Measurements from ENCODE around the gene STK32A. TPM values are rescaled to one million over a fixed set of nuclear protein-coding genes. Genes with fewer than 3 reads are reported as not detected.

Gene STK32A
- total RNA-seq, 1 experiment from 2014 or later: not detected

- no peak for DNase-seq (ENCODE audit: low spot score)
- in situ Hi-C loops (cut with HindIII; ENCODE audit: low sequenced_read_pairs): no loop called here
These were observed 146.7 kb downstream of the STK32A start for GRCh38 chr5:147381555-147381954.

DNA sequence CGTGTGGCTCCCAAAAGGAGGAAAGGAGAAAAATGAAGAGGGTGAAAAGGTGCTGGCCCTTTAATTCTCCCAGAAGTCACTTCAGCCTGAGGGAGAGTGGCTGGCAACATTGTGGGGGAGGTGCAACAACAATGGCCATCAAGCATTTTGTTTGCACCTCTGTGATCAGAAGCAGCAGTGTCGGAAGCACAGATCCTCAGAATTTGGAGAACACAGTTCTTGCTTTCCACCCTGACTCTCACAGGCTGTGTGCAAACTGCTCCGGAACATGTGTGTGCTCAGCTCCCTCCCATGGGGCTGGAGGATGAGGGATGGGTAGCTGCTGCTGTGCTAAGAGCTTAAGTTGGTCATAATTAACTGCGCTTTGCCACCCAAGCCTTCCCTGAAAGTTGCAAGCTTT is 147.9 kb downstream of the STK32A start:
- in situ Hi-C loops (cut with HindIII; ENCODE audit: low sequenced_read_pairs): no loop called here
- peak; percentile 84 for DNase-seq (ENCODE audit: low spot score)

DNA sequence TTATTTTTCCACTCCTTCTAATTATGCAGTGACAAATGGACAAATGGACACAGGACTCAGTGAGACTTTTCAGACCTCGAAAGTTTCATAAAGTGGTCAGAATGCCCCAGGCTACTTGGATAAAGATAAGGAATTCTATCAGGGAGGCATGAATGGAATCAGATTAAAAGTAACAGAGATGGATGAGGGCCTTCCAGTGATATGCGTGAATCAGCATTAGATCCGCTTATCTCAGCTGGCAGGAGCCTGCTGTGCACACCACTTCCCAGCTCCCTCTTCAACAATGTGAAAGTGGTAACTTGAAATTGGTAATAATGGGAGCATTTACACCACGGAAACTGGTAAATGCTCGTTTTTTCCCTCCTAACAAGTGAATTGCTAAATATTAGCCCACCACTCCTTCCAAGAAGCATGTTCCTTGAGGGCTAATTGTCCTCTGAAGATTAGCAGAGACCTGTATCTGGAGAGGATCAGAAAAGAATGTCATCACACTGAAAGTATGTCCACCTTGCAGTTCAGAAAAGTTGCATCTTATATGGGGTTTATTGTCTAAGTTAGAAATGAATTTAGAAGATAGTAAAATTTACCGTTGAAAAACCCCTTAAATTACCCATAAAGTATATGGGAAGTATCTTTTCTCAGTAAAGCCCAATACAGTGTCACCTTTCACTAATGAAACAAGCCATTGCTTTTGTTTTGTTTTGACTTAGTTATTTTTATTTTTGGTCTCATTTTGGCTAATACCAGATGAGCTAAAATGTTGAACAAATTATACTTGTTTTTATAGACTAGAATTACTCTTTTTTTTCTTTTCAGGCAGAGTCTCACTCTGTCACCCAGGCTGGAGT is 149.7 kb downstream of the STK32A start:
- in situ Hi-C loops (cut with HindIII; ENCODE audit: low sequenced_read_pairs): no loop called here

DNA sequence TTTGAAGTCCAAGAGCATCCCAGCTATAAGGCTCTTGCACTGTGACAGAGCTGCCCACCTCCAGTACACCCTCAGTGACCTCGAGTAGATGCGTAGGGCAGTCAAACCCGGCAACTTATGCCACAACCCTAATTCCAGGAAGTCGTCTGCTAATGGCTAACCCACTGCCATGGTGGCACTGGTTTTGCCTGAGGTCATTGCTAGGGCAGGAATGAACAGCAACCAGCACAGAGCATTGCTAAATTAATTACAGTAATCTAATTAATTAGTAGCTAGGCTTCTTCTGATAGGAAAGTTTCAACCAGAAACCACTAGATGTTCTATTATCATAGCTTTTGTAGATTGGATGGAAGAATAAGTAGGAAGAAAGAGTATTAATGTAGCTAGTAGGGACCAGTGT is 152.3 kb downstream of the STK32A start:
- DNase-seq (ENCODE audit: low spot score): peak; percentile 16
- in situ Hi-C loops (cut with HindIII; ENCODE audit: low sequenced_read_pairs): no loop called here

More for the DNA sequence above, 149.7 kb downstream of the STK32A start:
- DNase-seq (ENCODE audit: low spot score): peak; percentile 36

GRCh38 chr5:147388184-147389108 is 153.6 kb downstream of the STK32A start:
- DNase-seq (ENCODE audit: low spot score): no peak
- in situ Hi-C loops (cut with HindIII; ENCODE audit: low sequenced_read_pairs): no loop called here

GRCh38 chr5:147390654-147391225 is 155.9 kb downstream of the STK32A start:
- in situ Hi-C loops (cut with HindIII; ENCODE audit: low sequenced_read_pairs): no loop called here
- DNase-seq (ENCODE audit: low spot score): no peak

DNA sequence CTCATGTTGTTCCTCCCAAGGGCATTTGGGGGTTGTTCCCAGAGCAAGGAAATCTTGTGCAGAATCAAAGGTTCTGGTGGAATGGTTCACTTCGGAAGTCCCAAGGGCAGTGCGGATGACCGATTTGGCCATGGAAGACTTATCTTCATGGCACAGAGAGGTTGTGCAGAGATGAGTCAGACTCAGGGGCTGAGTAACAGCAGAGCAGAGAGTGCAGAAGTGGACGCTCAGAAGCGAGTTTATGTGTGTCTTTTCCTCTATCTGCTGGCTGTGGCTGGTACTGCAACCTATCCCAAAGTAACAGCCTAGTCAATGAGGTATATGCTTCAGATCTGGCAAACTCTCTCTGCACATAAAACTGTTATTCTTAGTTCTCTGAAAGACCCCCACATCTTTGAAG is 157.0 kb downstream of the STK32A start:
- peak; percentile 44 for DNase-seq (ENCODE audit: low spot score)
- in situ Hi-C loops (cut with HindIII; ENCODE audit: low sequenced_read_pairs): no loop called here

DNA sequence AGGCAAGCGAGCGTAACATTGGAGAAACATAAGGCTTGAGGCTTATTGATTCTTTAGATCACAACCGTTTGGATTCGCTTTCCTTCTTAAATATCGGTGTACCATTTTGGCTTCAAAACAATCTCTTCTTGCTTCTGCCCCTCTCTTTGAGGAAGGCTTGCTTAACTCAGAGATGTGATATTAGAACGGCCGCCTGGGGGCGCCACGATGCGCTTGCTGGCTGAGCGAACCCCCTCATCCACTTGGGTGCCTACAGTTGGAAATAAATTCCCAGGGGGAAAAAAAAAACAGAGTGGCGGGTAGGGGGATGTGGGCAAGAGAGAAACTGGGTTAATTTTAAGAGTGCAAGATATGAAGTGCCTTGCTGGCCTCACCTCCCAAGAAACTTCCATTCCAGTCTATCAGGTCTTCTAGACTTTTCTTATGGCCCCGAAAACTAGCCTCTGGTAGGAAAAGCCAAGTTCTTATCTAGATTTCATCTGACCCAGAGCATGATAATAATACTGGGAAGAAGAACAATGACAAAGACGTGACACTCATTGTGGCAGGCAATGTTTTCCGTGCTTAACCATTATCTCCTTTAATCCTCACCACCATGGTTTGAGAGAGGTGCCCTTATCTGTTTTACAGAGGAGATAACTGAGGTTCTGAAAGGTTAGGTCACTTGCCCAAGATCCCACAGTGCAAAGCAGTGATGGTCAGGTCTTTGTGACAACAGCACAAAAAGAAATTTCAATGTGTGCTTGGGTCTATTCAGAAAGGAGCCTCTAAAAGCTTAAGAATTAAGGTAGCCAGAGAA is 159.2 kb downstream of the STK32A start:
- DNase-seq (ENCODE audit: low spot score): no peak
- in situ Hi-C loops (cut with HindIII; ENCODE audit: low sequenced_read_pairs): no loop called here

DNA sequence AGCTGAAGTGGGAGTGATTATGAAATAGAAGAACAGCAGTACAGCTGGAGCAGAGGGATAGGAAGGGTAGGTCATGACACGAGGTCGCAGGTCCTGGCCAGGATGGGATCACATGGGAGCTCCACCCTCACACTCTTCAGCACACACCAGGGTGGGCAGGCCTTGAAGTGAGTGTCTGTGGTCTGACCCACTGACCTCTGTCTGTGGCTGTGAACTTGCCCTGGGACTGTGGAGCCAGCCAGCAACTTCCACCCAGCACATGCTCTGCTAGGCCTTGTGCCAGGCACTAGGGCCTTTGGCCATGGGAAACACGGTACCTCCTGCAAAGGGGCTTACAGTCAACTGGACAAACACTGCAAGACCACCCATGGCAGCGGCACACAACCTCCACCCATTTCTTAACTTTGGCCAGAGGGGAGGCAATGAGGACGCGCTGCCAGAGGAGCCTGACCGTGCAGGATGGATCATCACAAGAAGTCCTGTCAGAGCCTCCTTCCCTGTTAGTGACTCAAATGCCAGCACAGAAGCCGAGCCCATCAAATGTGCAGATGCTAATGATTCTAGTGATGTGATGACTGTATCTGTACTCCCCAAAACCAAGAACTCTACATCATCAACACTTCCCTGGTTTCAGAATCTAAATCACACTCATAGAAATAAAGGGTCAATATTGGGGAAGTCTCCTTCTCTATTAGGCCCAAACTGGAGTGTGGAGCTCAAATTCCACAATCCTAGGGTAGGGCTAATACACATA is 161.4 kb downstream of the STK32A start:
- no peak for DNase-seq (ENCODE audit: low spot score)
- in situ Hi-C loops (cut with HindIII; ENCODE audit: low sequenced_read_pairs): no loop called here

DNA sequence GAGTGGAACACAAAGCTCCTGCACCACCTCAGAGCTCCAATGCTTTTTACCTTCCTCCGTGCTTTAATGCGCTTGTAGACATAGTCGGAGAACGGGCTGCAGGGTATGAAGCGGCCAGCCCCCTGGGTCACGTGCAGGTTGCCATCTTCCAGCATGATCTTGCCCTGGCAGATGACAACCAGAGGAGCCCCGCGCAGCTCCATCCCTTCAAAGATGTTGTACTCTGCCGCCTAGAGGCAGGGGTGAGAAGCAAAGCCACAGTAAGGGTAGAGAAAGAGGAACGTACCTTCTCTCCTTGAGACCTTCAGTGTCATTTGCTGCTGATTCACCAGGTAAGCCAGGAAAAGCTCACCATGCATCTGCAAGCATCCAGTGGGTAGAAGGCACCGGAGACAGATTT is 162.8 kb downstream of the STK32A start:
- in situ Hi-C loops (cut with HindIII; ENCODE audit: low sequenced_read_pairs): no loop called here
- DNase-seq (ENCODE audit: low spot score): no peak

DNA sequence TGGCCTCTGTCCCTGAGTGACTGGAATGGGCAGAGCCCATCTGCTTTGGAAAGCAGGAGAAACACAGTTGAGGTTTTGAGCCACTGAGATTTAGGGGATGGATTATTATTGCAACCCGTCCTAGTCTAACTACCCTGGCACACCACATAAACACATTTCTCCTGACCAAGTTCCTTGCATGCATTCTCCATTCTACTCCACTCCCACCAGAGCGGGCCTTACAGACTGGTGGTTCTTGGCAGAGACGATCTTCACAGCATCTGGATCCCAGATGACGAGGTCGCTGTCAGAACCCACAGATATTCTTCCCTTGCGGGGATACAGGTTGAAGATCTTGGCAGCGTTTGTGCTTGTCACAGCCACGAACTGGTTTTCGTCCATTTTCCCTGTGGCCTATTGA is 164.0 kb downstream of the STK32A start:
- in situ Hi-C loops (cut with HindIII; ENCODE audit: low sequenced_read_pairs): no loop called here
- DNase-seq (ENCODE audit: low spot score): no peak

- no peak for DNase-seq (ENCODE audit: low spot score)
- in situ Hi-C loops (cut with HindIII; ENCODE audit: low sequenced_read_pairs): no loop called here
These were observed 165.4 kb downstream of the STK32A start for GRCh38 chr5:147400126-147400809.

DNA sequence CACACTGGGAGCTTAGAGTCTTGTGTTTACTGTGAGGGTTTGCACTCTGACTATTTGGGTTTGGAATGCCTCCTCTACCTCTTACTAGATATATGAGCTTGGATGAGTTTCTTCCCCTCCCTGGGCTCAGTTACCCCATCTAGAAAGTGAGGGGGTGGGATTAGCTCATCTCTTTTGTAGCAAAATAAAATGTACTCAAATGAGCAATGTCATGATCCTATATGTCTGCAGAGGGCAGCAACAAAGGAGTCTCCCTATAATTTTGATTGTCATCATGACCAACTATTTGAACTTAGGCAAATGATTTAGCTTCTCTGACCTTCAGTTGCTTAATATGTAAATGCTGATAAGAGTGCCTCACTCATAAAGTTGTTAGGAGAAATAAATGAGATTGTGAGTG is 166.1 kb downstream of the STK32A start:
- DNase-seq (ENCODE audit: low spot score): no peak

GRCh38 chr5:147403651-147404640 is 169.1 kb downstream of the STK32A start:
- DNase-seq (ENCODE audit: low spot score): no peak

More for the DNA sequence above, 166.1 kb downstream of the STK32A start:
- in situ Hi-C loops (cut with HindIII; ENCODE audit: low sequenced_read_pairs): no loop called here

GRCh38 chr5:147404706-147405105 is 169.9 kb downstream of the STK32A start:
- DNase-seq (ENCODE audit: low spot score): no peak
- in situ Hi-C loops (cut with HindIII; ENCODE audit: low sequenced_read_pairs): no loop called here

More at GRCh38 chr5:147403651-147404640, 169.1 kb downstream of the STK32A start:
- in situ Hi-C loops (cut with HindIII; ENCODE audit: low sequenced_read_pairs): no loop called here

GRCh38 chr5:147406636-147407035 is 171.8 kb downstream of the STK32A start:
- in situ Hi-C loops (cut with HindIII; ENCODE audit: low sequenced_read_pairs): no loop called here
- no peak for DNase-seq (ENCODE audit: low spot score)
